ENCODE measurements around the gene ZG16B.

The ZG16B gene

DNA sequence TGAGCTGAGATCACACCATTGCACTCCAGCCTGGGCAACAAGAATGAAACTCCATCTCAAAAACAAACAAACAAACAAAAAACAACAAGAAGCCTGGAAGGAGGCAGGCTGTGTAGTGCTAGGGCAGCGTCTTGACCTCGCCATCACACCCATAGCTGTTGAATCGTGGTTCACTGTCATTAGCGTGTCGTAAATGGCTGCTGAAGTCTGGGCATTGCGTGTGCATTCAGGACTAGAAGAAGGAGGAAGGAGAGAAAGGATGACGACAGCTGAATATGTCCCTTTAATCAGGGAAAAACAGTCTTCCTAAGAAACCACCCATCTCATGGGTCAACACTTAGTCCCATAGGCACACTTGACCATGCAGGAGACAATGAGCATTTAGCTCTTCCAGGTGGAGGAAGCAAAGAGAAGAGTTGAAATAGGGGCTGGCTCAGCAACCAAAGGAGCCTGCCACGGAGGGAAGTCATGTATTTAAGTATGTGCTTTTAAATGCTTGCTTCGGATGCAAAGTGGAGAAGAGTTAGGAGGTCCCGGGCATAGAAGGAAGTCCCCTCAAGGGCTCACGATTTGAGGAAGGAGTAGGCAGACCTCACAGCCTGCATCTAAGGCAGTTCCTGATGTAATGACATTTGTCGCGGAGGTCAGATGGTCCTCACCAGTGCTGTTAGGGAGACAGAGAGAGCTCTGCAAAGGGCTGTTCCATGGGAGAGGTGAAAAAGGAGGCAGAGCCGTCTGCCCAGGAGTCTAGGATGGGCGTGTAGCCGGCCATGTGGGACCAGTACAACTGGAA is 19.0 kb downstream of the ZG16B start:
- H3K4me1 ChIP-seq (ENCODE audit: control insufficient read depth, insufficient read depth, low read length, poor library complexity, severe bottlenecking), result no peaks in the 10 kb centered on the region
- no peak overlapping the region for H3K4me3 ChIP-seq (ENCODE audit: extremely low read depth, insufficient read depth, low read length, poor library complexity, severe bottlenecking)
- H3K27ac ChIP-seq (ENCODE audit: low read depth, low read length, severe bottlenecking), result no peak overlapping the region
- no peaks in the 10 kb centered on the region for H3K36me3 ChIP-seq (ENCODE audit: control insufficient read depth, insufficient read depth, low read length)
- peaks cover under 1% of the 10 kb centered on the region for H3K9me3 ChIP-seq (ENCODE audit: control insufficient read depth, low read length)
- WGBS, 2 experiments (ENCODE audit: insufficient coverage in 2 of 2), result 90 to 95% methylated on average over 13 to 14 of the region's 16 CpGs

DNA sequence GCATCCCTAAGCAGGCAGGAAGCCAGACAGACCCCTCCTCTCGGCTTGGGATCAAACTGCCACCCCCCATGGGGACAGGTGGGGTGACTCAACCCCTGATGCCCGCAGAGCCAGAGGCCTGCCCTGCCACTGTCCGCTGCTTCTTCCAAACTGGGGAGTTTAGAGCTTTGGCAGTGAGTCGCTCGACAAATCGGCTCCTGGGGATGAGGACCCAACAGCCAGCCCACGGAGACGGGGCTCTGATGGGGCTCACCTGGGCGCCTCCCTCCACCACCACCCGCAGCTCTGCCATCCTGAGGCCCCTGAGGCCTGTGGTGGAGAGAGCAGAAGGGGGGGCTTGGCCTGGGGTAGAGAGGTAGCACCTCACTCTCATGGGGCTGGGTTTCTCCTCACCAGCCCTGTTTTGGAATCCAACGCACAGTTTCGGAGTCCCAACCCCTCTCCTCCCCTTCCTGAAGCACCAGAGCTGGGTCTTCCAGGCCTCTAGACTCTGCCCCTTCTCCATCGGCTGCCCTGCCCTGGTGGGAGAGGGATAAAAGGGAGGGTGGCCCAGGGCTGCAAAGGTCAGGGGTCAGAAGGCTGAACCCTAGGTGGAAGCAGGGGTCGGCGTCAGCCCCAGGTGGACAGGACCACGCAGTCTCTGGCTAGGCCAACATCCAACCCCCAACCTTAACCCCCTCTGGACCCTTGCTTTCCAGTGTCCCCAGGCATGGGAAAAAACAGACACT is 22.1 kb downstream of the ZG16B start:
- H3K9me3 ChIP-seq (ENCODE audit: control insufficient read depth, low read length), result peaks cover 8% of the 10 kb centered on the region
- H3K4me1 ChIP-seq (ENCODE audit: control insufficient read depth, insufficient read depth, low read length, poor library complexity, severe bottlenecking), result no peaks in the 10 kb centered on the region
- H3K27ac ChIP-seq (ENCODE audit: low read depth, low read length, severe bottlenecking), result no peak overlapping the region
- WGBS, 2 experiments (ENCODE audit: insufficient coverage in 2 of 2), result 84 to 86% methylated on average over 7 to 9 of the region's 16 CpGs
- no peaks in the 10 kb centered on the region for H3K36me3 ChIP-seq (ENCODE audit: control insufficient read depth, insufficient read depth, low read length)
- H3K4me3 ChIP-seq (ENCODE audit: extremely low read depth, insufficient read depth, low read length, poor library complexity, severe bottlenecking), result no peak overlapping the region

DNA sequence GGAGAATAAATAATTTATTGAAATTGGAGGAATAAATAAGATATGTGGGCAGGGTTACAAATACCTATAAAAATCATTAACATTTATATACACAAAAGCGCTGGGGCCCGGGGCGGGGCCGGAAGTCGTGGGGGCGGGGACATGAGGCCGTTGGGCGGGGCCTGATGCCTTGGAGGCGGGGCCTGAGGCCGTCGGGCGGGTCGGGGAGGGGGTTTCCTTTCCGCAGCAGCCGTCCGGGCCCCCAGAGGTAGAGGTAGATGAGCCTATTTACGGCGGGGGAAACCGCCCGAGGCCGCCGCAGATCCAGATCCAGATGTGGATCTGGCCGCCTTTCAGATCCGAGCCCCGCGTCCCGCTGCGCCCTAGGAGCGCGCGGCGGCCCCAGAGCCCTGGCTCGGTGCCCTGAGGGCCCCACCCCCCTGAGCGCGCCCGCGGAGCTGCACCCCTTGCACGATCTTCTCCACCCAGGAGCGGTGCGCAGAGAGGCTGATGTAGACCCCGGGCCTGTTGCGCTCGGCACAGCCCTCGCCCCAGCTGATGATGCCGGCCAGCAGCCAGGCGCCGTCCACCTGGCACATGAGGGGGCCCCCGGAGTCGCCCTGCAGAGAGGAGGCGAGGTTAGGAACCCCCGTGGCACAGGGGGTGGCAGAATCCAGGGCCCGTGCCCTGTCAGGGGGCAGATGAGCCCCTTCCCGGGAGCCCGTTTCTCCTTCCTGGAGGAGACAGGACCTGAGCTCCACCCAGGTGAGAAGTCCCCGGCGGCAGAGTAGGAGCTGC is 22.8 kb downstream of the ZG16B start:
- peaks cover 8% of the 10 kb centered on the region for H3K9me3 ChIP-seq (ENCODE audit: control insufficient read depth, low read length)
- no peaks in the 10 kb centered on the region for H3K36me3 ChIP-seq (ENCODE audit: control insufficient read depth, insufficient read depth, low read length)
- H3K4me3 ChIP-seq (ENCODE audit: extremely low read depth, insufficient read depth, low read length, poor library complexity, severe bottlenecking), result no peak overlapping the region
- H3K4me1 ChIP-seq (ENCODE audit: control insufficient read depth, insufficient read depth, low read length, poor library complexity, severe bottlenecking), result no peaks in the 10 kb centered on the region
- WGBS, 2 experiments (ENCODE audit: insufficient coverage in 2 of 2), result 88 to 90% methylated on average over 36 to 55 of the region's 56 CpGs
- no peak overlapping the region for H3K27ac ChIP-seq (ENCODE audit: low read depth, low read length, severe bottlenecking)

DNA sequence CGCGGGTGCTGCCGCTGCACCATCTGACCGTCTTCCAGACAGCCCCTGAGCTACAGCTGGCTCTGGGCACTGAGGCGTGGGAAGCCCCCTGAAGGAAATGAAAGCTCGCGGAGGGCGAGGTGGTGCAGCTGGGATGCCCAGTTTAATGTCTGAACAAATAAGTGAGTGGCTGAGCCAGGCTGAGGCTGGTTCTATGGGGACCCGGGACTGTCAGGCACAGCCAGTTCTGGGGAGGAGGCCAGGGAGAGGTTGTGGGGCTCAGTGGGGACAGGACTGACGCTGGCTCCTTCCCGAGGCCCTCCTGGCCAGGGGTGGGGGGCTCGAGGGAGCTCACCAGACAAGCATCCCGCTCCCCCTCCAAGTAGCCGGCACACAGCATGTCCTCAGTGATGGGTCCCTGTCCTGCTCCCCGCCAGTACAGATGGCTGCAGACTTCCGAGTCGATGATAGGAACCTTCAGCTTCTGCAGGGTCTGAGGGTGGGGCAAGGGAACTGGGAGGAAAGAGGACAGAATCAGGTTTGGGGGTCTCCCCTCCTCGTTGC is 23.5 kb downstream of the ZG16B start:
- 90 to 97% methylated on average over 15 to 16 of the region's 18 CpGs for WGBS, 2 experiments (ENCODE audit: insufficient coverage in 2 of 2)
- Histone ChIP-seq H3K9me3 (ENCODE audit: control insufficient read depth, low read length) (peaks cover 8% of the 10 kb centered on the region), H3K4me1 (ENCODE audit: control insufficient read depth, insufficient read depth, low read length, poor library complexity, severe bottlenecking) (no peaks in the 10 kb centered on the region), H3K27ac (ENCODE audit: low read depth, low read length, severe bottlenecking) (no peak overlapping the region), H3K4me3 (ENCODE audit: extremely low read depth, insufficient read depth, low read length, poor library complexity, severe bottlenecking) (no peak overlapping the region), H3K36me3 (ENCODE audit: control insufficient read depth, insufficient read depth, low read length) (no peaks in the 10 kb centered on the region)

DNA sequence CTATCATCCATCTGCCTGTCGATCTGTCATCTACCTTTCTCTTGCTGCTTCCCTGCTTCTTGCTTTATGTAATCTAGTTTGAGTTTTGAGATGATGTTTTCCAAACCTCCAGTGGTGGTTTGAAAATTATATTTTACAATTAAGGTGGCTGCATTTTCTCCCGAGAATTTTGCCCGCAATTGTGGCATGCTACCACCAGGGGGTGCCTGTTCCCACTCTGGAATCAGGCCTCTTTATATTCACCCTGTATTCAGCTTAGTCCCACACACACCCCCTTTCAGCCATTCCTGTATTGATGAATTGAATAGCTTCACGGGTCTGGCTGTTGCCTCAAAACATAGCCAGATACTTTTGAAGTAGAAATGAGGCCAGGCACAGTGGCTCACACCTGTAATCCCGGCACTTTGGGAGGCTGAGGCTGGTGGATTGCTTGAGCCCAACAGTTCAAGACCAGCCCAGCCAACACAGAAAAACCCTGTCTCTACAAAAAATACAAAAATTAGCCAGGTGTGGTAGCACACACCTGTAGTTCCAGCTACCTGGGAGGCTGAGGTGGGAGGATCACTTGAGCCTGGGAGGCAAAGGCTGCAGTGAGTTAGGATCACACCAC is 24.7 kb downstream of the ZG16B start:
- Histone ChIP-seq H3K4me1 (ENCODE audit: control insufficient read depth, insufficient read depth, low read length, poor library complexity, severe bottlenecking) (no peaks in the 10 kb centered on the region), H3K9me3 (ENCODE audit: control insufficient read depth, low read length) (peaks cover 8% of the 10 kb centered on the region), H3K4me3 (ENCODE audit: extremely low read depth, insufficient read depth, low read length, poor library complexity, severe bottlenecking) (no peak overlapping the region), H3K36me3 (ENCODE audit: control insufficient read depth, insufficient read depth, low read length) (no peaks in the 10 kb centered on the region), H3K27ac (ENCODE audit: low read depth, low read length, severe bottlenecking) (no peak overlapping the region)
- WGBS, 2 experiments (ENCODE audit: insufficient coverage in 2 of 2), result 50 to 81% methylated on average over 2 of the region's 5 CpGs

DNA sequence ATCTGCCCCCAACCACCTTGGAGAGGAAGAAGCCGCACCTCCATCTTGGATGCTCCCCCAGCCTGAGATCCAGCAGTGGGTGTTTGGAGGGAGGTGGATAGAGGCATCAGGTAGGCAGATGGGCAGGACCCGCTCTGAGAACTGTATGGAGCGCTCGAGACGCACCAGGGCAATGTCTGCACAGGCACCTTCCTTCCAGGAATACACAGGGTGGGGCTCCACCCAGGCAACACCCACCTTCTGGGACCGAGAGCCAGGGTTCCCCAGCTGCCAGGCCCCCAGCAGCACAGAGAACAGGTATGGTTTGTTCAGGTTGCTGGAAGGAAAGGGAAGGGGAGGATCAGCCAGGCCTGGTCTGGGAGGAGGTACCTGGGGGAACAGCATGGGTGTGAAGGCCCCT is 25.4 kb downstream of the ZG16B start:
- 84 to 91% methylated on average over 4 to 5 of the region's 6 CpGs for WGBS, 2 experiments (ENCODE audit: insufficient coverage in 2 of 2)
- H3K36me3 ChIP-seq (ENCODE audit: control insufficient read depth, insufficient read depth, low read length), result no peaks in the 10 kb centered on the region
- H3K27ac ChIP-seq (ENCODE audit: low read depth, low read length, severe bottlenecking), result no peak overlapping the region

DNA sequence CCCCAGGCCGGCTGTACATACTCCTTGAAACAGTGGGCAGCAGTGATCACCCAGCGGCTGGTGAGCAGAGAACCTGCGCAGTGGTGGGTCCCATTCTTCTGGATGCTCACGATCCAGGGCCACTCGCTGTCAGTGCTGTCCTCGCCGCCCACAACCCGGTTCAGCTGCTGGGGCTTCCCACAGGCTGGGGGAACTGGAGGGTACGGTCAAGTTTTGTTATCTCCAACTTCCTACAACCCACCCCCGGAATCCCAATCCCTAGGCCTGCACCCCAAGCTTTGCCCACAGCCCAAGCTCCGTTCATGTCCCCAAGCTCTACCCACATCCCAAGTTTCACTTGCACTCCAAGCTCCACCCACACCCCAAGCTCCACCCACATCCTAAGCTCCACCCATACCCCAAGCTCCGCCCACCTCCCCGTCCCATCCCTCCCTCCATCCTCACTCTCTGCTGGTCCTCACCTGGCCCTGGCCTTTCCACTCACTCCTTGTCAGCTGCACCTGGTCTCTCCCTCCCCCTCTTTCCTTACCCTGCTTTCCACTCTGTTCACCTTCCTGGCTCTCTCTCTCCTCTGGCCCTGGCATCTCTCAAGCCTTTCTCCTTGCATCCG is 26.1 kb downstream of the ZG16B start:
- 85 to 93% methylated on average over 10 to 13 of the region's 14 CpGs for WGBS, 2 experiments (ENCODE audit: insufficient coverage in 2 of 2)
- no peaks in the 10 kb centered on the region for H3K36me3 ChIP-seq (ENCODE audit: control insufficient read depth, insufficient read depth, low read length)
- H3K9me3 ChIP-seq (ENCODE audit: control insufficient read depth, low read length), result peaks cover 19% of the 10 kb centered on the region
- no peak overlapping the region for H3K27ac ChIP-seq (ENCODE audit: low read depth, low read length, severe bottlenecking)
- H3K4me3 ChIP-seq (ENCODE audit: extremely low read depth, insufficient read depth, low read length, poor library complexity, severe bottlenecking), result no peak overlapping the region
- H3K4me1 ChIP-seq (ENCODE audit: control insufficient read depth, insufficient read depth, low read length, poor library complexity, severe bottlenecking), result no peaks in the 10 kb centered on the region

More for the DNA sequence above, 25.4 kb downstream of the ZG16B start:
- peaks cover 13% of the 10 kb centered on the region for H3K9me3 ChIP-seq (ENCODE audit: control insufficient read depth, low read length)
- H3K4me3 ChIP-seq (ENCODE audit: extremely low read depth, insufficient read depth, low read length, poor library complexity, severe bottlenecking), result no peak overlapping the region
- no peaks in the 10 kb centered on the region for H3K4me1 ChIP-seq (ENCODE audit: control insufficient read depth, insufficient read depth, low read length, poor library complexity, severe bottlenecking)

DNA sequence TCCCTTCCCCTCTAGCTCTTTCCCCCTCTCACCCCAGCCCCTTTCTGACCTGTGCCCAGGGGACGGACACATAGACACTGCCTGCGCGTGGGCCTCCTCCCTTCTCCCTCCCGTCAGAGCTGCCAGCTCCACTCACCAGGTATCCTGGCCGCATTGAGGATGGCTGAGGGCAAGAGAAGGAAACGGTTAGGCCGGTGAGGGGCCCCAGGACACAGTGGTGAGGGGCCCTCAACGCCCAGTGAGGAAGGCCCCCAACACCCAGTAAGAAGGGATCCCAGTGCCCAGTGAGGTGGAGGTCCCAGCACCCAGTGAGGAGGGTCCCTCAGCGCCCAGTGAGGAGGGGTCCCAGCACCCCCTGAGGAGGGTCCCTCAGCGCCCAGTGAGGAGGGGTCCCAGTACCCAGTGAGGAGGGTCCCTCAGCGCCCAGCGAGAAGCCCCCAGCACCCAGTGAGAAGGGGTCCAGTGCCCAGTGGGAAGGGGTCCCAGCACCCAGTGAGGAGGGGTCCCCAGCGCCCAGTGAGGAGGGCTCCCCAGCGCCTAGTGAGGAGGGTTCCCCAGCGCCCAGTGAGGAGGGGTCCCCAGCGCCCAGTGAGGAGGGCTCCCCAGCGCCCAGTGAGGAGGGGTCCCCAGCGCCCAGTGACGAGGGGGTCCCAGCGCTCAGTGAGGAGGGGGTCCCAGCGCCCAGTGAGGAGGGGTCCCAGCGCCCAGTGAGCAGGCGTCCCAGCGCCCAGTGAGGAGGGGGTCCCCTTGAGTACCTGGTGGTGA is 26.8 kb downstream of the ZG16B start:
- Histone ChIP-seq H3K4me3 (ENCODE audit: extremely low read depth, insufficient read depth, low read length, poor library complexity, severe bottlenecking) (no peak overlapping the region), H3K9me3 (ENCODE audit: control insufficient read depth, low read length) (peaks cover 20% of the 10 kb centered on the region), H3K36me3 (ENCODE audit: control insufficient read depth, insufficient read depth, low read length) (no peaks in the 10 kb centered on the region), H3K27ac (ENCODE audit: low read depth, low read length, severe bottlenecking) (no peak overlapping the region), H3K4me1 (ENCODE audit: control insufficient read depth, insufficient read depth, low read length, poor library complexity, severe bottlenecking) (no peaks in the 10 kb centered on the region)
- 82 to 91% methylated on average over 18 to 19 of the region's 24 CpGs for WGBS, 2 experiments (ENCODE audit: insufficient coverage in 2 of 2)

DNA sequence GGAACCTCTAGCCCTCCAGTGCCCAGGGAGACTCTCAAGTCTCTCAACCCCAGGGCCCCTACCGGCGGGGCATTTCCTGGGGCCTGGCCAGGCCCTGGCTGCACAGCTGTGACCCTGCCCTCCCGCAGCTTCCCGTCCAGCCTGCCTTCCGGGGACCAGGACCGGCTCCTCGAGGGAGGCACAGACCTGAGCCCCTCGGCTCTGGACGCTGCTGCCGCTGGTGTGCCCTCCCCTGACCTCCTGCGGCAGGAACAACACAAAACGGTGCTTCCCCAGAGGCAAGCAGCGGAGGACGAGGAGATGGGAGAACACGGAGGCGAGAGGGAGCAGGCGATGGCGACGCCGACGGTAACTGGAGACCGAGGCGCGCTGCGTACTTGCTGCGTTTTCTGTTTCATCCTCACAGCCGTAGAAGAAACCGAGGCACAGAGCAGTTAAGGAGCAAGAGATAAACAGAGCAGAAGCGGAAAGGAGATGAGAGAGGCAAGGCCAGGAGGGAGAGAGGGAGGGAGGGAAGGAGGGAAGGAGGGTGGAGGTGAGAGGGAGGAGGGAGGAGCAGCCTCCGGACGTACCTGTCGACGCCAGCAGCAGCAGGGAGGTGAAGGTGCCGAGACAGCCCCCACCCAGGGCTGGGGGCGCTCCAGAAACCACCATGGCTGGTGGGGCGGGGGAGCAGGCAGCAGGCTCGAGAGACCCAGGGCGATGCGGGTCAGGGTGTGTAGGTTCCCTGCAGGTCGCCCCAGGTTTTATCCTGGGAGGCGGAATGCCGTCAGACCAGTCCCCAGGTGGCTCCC is 27.5 kb downstream of the ZG16B start, which contains the start of gene PRSS22:
PRSS22 (minus strand) TSS at position 720 of the 794 bp plus-strand sequence; CDS start at position 654, 66 bp downstream.
- H3K27ac ChIP-seq (ENCODE audit: low read depth, low read length, severe bottlenecking), result no peak within 1 kb of the TSS
- WGBS, 2 experiments (ENCODE audit: insufficient coverage in 2 of 2), result 11 to 12% methylated on average over 34 to 40 of the region's 42 CpGs
- H3K4me1 ChIP-seq (ENCODE audit: control insufficient read depth, insufficient read depth, low read length, poor library complexity, severe bottlenecking), result no peaks in the 10 kb centered on the region
- no peak within 1 kb of the TSS for H3K4me3 ChIP-seq (ENCODE audit: extremely low read depth, insufficient read depth, low read length, poor library complexity, severe bottlenecking)
- H3K36me3 ChIP-seq (ENCODE audit: control insufficient read depth, insufficient read depth, low read length), result no peaks in the 10 kb centered on the region
- H3K9me3 ChIP-seq (ENCODE audit: control insufficient read depth, low read length), result peaks cover 20% of the 10 kb centered on the region

All from mesodermal cell (in vitro differentiated cells).